ENCODE results near the gene CLIC1. TPM values are rescaled to one million over a fixed set of nuclear protein-coding genes. Genes with fewer than 3 reads are reported as not detected.

CLIC1 gene
- total RNA-seq, 1 donor from 2014 or later: 374 TPM

- Mint-ChIP-seq H3K27me3 (no peaks in the 10 kb centered on the region), H3K4me1 (peaks cover 6% of the 10 kb centered on the region), H3K9me3 (no peaks in the 10 kb centered on the region), H3K4me3 (no peak overlapping the region), H3K36me3 (ENCODE audit: low read depth) (peaks cover 23% of the 10 kb centered on the region), H3K27ac (no peak overlapping the region)
- intact Hi-C loops (cut with micrococcal nuclease): no loop called here
- ChIA-PET POLR2A (no interaction called here), CTCF (no interaction called here)
- TF ChIP-seq, protein P1, sequence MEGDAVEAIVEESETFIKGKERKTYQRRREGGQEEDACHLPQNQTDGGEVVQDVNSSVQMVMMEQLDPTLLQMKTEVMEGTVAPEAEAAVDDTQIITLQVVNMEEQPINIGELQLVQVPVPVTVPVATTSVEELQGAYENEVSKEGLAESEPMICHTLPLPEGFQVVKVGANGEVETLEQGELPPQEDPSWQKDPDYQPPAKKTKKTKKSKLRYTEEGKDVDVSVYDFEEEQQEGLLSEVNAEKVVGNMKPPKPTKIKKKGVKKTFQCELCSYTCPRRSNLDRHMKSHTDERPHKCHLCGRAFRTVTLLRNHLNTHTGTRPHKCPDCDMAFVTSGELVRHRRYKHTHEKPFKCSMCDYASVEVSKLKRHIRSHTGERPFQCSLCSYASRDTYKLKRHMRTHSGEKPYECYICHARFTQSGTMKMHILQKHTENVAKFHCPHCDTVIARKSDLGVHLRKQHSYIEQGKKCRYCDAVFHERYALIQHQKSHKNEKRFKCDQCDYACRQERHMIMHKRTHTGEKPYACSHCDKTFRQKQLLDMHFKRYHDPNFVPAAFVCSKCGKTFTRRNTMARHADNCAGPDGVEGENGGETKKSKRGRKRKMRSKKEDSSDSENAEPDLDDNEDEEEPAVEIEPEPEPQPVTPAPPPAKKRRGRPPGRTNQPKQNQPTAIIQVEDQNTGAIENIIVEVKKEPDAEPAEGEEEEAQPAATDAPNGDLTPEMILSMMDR (IDR thresholded peaks at IDR 0.05): no peak
- DNase-seq (no peak), ATAC-seq (ENCODE audit: low read depth) (no peak)
Measured at GRCh38 chr6:31765559-31765909, 29.2 kb upstream of the CLIC1 start.

DNA sequence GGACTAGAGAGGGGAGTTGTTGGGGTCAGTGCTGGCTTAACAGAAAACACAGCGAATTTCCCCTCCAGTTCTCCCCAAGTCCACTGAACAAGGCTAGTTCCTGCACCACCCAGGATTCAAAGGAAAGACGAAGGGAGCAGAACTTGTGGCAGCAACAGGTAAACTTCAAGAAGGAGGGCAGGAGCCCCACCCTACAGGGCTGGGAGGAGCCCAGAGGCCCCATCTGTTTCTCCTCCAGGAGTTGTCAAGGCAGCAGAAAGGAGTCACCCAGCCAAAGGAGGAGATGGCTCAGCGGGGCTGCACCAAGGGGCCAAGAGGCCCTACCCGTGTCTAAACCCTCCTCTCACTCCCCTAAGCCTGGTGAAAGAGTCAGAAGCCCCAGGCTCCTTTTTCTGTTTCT is 27.9 kb upstream of the CLIC1 start:
- intact Hi-C loops (cut with micrococcal nuclease): no loop called here
- POLR2A ChIA-PET: no interaction called here

DNA sequence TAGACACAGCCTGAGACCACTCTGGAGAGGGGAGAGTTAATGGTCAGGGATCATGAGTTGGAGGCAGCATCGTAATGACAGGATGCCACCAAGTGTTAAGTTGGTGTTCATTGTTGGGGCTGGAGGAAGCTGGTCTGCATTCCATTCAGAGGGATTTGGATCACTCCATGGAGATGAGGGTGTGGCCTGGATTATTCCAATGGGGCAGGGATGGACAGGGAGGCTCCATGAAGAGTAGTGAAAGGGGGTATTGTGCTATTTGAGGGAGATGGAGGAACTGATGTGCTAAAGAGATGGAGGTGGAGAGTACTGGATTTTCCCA is 27.2 kb upstream of the CLIC1 start:
- H3K36me3 Mint-ChIP-seq (ENCODE audit: low read depth): peaks cover 33% of the 10 kb centered on the region
- H3K4me3 Mint-ChIP-seq: no peak overlapping the region
- no peaks in the 10 kb centered on the region for H3K4me1 Mint-ChIP-seq
- POLR2A ChIA-PET: no interaction called here
- no peaks in the 10 kb centered on the region for H3K9me3 Mint-ChIP-seq
- TF ChIP-seq, protein P1 (IDR thresholded peaks at IDR 0.05): no peak
- ATAC-seq (ENCODE audit: low read depth): no peak
- no peak for DNase-seq
- H3K27me3 Mint-ChIP-seq: no peaks in the 10 kb centered on the region
- no peak overlapping the region for H3K27ac Mint-ChIP-seq
- CTCF ChIA-PET: no interaction called here
- intact Hi-C loops (cut with micrococcal nuclease): no loop called here

More for the DNA sequence above, 27.9 kb upstream of the CLIC1 start:
- TF ChIP-seq, protein P1 (IDR thresholded peaks at IDR 0.05): no peak
- Mint-ChIP-seq H3K36me3 (ENCODE audit: low read depth) (peaks cover 29% of the 10 kb centered on the region), H3K4me3 (no peak overlapping the region), H3K27me3 (no peaks in the 10 kb centered on the region), H3K4me1 (no peaks in the 10 kb centered on the region), H3K27ac (no peak overlapping the region), H3K9me3 (no peaks in the 10 kb centered on the region)
- CTCF ChIA-PET: no interaction called here
- ATAC-seq (ENCODE audit: low read depth) (no peak), DNase-seq (no peak)

- ATAC-seq (ENCODE audit: low read depth): no peak
- H3K27ac Mint-ChIP-seq: no peak overlapping the region
- no peaks in the 10 kb centered on the region for H3K4me1 Mint-ChIP-seq
- no peaks in the 10 kb centered on the region for H3K27me3 Mint-ChIP-seq
- TF ChIP-seq, protein P1 (IDR thresholded peaks at IDR 0.05): no peak
- ChIA-PET POLR2A (no interaction called here), CTCF (no interaction called here)
- H3K9me3 Mint-ChIP-seq: no peaks in the 10 kb centered on the region
- intact Hi-C loops (cut with micrococcal nuclease): no loop called here
- DNase-seq: no peak
- peaks cover 33% of the 10 kb centered on the region for H3K36me3 Mint-ChIP-seq (ENCODE audit: low read depth)
- no peak overlapping the region for H3K4me3 Mint-ChIP-seq
Measured at GRCh38 chr6:31762878-31763618, 26.7 kb upstream of the CLIC1 start.

- DNase-seq: no peak
- no peak within 1 kb of the TSS for H3K4me3 Mint-ChIP-seq
- CTCF ChIA-PET: no interaction called here
Measured at GRCh38 chr6:31762356-31762755, 26.0 kb upstream of the CLIC1 start, which contains the start of gene SAPCD1. SAPCD1 (plus strand) TSS chr6:31762656; CDS start chr6:31763055, 399 bp downstream.

More at GRCh38 chr6:31762356-31762755, 26.0 kb upstream of the CLIC1 start, which contains the start of gene SAPCD1:
- TF ChIP-seq, protein P1 (IDR thresholded peaks at IDR 0.05): no peak
- Mint-ChIP-seq H3K27me3 (no peaks in the 10 kb centered on the region), H3K36me3 (ENCODE audit: low read depth) (peaks cover 33% of the 10 kb centered on the region), H3K4me1 (no peaks in the 10 kb centered on the region), H3K9me3 (no peaks in the 10 kb centered on the region), H3K27ac (no peak within 1 kb of the TSS)
- ATAC-seq (ENCODE audit: low read depth): no peak
- POLR2A ChIA-PET: no interaction called here
- intact Hi-C loops (cut with micrococcal nuclease): no loop called here

All from activated B cell treated with CpG ODN at 0.5 μM for 24 hours (primary cell).